GM12864 (cell line): ENCODE results near the gene TIPARP.

Experiments used
- DNase-seq: peaks from one replicate; pipeline ENCODE4 v3.0.0-alpha.2; 2011; ENCODE audit warnings: low read depth
- H3K4me3 ChIP-seq: 2 replicates; pipeline ENCODE4 v1.5.1; 2011; ENCODE audit warnings: mild to moderate bottlenecking, low read depth, low read length, control low read depth
- CTCF ChIP-seq: IDR thresholded peaks from 2 replicates; pipeline ENCODE4 v1.5.1; 2011; ENCODE audit warnings: low read depth, mild to moderate bottlenecking, moderate library complexity, low read length, control low read depth, inconsistent platforms; ENCODE audit errors: missing control alignments

The TIPARP gene

GRCh38 chr3:156674911-156675829, 780 bp downstream of the TIPARP start:
- H3K4me3 ChIP-seq = peak overlapping the region; percentile 84
- no peak for DNase-seq

GRCh38 chr3:156675830-156676767, 1.7 kb downstream of the TIPARP start:
- no peak for DNase-seq
- peak overlapping the region; percentile 84 for H3K4me3 ChIP-seq
- TF ChIP-seq CTCF = no peak

More at GRCh38 chr3:156674911-156675829, 780 bp downstream of the TIPARP start:
- TF ChIP-seq CTCF = peak; percentile 30

GRCh38 chr3:156676768-156677479, 2.5 kb downstream of the TIPARP start:
- no peak for TF ChIP-seq CTCF
- DNase-seq = no peak
- peak overlapping the region; percentile 84; the same call in 1 of the 2 replicates for H3K4me3 ChIP-seq

GRCh38 chr3:156677536-156677935, 3.1 kb downstream of the TIPARP start:
- DNase-seq = no peak
- no peak overlapping the region; the same call in 1 of the 2 replicates for H3K4me3 ChIP-seq
- TF ChIP-seq CTCF = no peak

GRCh38 chr3:156678197-156678596, 3.8 kb downstream of the TIPARP start:
- DNase-seq = no peak
- no peak for TF ChIP-seq CTCF
- H3K4me3 ChIP-seq = peak overlapping the region; percentile 27; the same call in 1 of the 2 replicates

GRCh38 chr3:156680243-156680914, 6.0 kb downstream of the TIPARP start:
- H3K4me3 ChIP-seq = no peak overlapping the region
- TF ChIP-seq CTCF = no peak
- DNase-seq = no peak
